Body of pancreas (tissue), 4 donors: ENCODE data around the gene GALNT15. TPM values are rescaled to one million over a fixed set of nuclear protein-coding genes. Genes with fewer than 3 reads are reported as not detected.
A peak's percentile ranks its signal among the peaks of the same experiment; 100 is the strongest.

Source experiments
- ATAC-seq: fragments of 150-250 bp; one replicate; pipeline ENCODE4 v1.9.1; 2016
- DNase-seq, 4 donors: peaks; one replicate each; pipeline ENCODE4 v3.0.0-alpha.2; 2019
- H3K27ac ChIP-seq, 4 donors: fragments of 200-600 bp; sonication (generic); 1 replicate in 3 of 4; 2 replicates in 1 of 4; pipeline versions ENCODE4 v1.5.1 to v1.6.1; 2016 to 2019; ENCODE audit warnings: mild to moderate bottlenecking in 1 of 4, mixed read lengths in 1 of 4, moderate library complexity in 1 of 4
- H3K27me3 ChIP-seq, 2 donors: fragments of 200-600 bp; sonication (generic); one replicate each; pipeline ENCODE4 v1.6.0; 2016; ENCODE audit warnings: mild to moderate bottlenecking in 1 of 2
- H3K36me3 ChIP-seq, 2 donors: fragments of 200-600 bp; sonication (generic); replicated peaks in 1 of 2; 2 replicates each; pipeline ENCODE4 v1.5.1; 2016; ENCODE audit warnings: low read depth in 2 of 2; ENCODE audit not compliant: insufficient read depth in 1 of 2
- H3K4me1 ChIP-seq: fragments of 200-600 bp; sonication (generic); one replicate; pipeline ENCODE4 v1.6.0; 2016
- H3K4me3 ChIP-seq, 2 donors: fragments of 200-600 bp; sonication (generic); 1 replicate in 1 of 2; 2 replicates in 1 of 2; pipeline ENCODE4 v1.5.1; 2016 to 2019
- H3K9me3 ChIP-seq, 3 donors: fragments of 200-600 bp; sonication (generic); 1 replicate in 2 of 3; 2 replicates in 1 of 3; pipeline ENCODE4 v1.5.1; 2016
- POLR2A ChIP-seq, 3 donors: fragments of 450-650 bp; IDR thresholded peaks; one replicate each; pipeline ENCODE4 v1.6.1; 2016; ENCODE audit warnings: antibody characterized with exemption in 3 of 3, mild to moderate bottlenecking in 2 of 3
- WGBS, 2 donors: methylation state at CpG; one replicate each; pipeline ENCODE4 v1.1.5; 2017; 5-methylcytosine and 5-hydroxymethylcytosine counted together
- intact Hi-C: fragments of 100-400 bp; cut with DNase I; formaldehyde crosslinking; loops from one replicate; pipeline ENCODE4 v1.15.1; 2023
- total RNA-seq, 2 donors: library from RNA; depleted of rRNA; stranded (reverse); fragments of >200 nt; gene quantifications; one replicate each; pipeline ENCODE4 v1.1.0, GENCODE V29; 2016
- TF ChIP-seq, protein P1 (sequence below), 7 experiments: fragments of 450-650 bp in 4 of 7; fragments of 200-600 bp in 3 of 7; sonication (generic) in 3 of 7; IDR thresholded peaks; one replicate each; pipeline ENCODE4 v1.5.1; 2016 to 2019; ENCODE audit warnings: antibody characterized with exemption in 7 of 7

Gene GALNT15
- total RNA-seq, 2 donors from 2014 or later, result 21.8 to 26.0 TPM

DNA sequence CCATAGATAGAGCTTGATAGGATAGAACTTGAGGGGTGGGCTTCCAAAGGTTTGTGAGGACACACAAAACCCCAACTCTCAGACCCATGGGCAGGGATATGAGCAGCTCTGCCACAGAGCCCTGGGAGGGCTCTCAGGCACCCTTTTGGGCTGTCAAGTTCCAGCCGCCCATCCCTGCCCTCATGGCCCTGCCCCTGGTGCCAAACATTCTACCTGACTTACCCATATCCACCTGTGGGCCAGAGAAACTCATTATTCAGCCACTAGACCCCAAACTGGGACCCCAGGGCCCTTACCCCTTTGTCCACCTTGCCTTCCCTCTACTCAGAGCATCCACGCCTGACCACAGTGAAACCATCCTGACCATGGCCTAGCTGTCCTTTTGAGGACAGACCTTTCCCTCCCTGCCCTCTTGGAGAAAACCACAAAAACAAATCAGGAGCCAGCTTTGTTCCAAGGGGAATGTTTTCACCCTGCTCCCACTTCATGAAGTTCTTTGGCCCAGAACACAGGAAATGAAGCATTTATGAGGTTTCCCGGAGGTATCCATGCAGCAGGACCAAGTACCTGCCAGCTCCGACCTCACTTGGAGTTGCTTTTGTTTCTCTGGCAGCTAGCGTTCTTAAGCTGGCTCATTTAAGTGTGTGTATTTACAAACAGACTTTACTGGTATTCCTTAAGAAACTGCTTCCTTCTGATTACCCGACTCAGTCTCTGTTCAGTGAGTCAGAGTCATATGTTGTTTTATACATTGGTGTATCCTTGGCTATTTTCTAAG, 34.2 kb upstream of the GALNT15 start:
- no peaks in the 10 kb centered on the region for H3K4me1 ChIP-seq
- H3K9me3 ChIP-seq, result no peaks in the 10 kb centered on the region
- H3K4me3 ChIP-seq, result no peak overlapping the region
- intact Hi-C loops, result no loop called here
- no peaks in the 10 kb centered on the region for H3K36me3 ChIP-seq
- ATAC-seq, result peak; percentile 42
- no peak for TF ChIP-seq POLR2A (IDR thresholded peaks at IDR 0.05)
- TF ChIP-seq, protein P1, sequence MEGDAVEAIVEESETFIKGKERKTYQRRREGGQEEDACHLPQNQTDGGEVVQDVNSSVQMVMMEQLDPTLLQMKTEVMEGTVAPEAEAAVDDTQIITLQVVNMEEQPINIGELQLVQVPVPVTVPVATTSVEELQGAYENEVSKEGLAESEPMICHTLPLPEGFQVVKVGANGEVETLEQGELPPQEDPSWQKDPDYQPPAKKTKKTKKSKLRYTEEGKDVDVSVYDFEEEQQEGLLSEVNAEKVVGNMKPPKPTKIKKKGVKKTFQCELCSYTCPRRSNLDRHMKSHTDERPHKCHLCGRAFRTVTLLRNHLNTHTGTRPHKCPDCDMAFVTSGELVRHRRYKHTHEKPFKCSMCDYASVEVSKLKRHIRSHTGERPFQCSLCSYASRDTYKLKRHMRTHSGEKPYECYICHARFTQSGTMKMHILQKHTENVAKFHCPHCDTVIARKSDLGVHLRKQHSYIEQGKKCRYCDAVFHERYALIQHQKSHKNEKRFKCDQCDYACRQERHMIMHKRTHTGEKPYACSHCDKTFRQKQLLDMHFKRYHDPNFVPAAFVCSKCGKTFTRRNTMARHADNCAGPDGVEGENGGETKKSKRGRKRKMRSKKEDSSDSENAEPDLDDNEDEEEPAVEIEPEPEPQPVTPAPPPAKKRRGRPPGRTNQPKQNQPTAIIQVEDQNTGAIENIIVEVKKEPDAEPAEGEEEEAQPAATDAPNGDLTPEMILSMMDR (IDR thresholded peaks at IDR 0.05), result no peak
- WGBS, 2 donors, result 74 to 81% methylated on average over 6 of the region's 6 CpGs
- H3K27ac ChIP-seq, result no peak overlapping the region
- no peaks in the 10 kb centered on the region for H3K27me3 ChIP-seq
- peak in 3 of 4 donors; percentile 10 to 16 (median 11) for DNase-seq

- intact Hi-C loops, result no loop called here
- TF ChIP-seq POLR2A (IDR thresholded peaks at IDR 0.05), result no peak
- TF ChIP-seq, protein P1 (IDR thresholded peaks at IDR 0.05), result no peak
- Histone ChIP-seq H3K27me3 (no peaks in the 10 kb centered on the region), H3K4me3 (no peak overlapping the region), H3K9me3 (no peaks in the 10 kb centered on the region), H3K27ac (no peak overlapping the region), H3K4me1 (no peaks in the 10 kb centered on the region), H3K36me3 (no peaks in the 10 kb centered on the region)
- 87 to 91% methylated on average over 2 of the region's 2 CpGs for WGBS, 2 donors
- no peak for ATAC-seq
- no peak for DNase-seq
Observed at GRCh38 chr3:16140894-16141285, 33.6 kb upstream of the GALNT15 start.

DNA sequence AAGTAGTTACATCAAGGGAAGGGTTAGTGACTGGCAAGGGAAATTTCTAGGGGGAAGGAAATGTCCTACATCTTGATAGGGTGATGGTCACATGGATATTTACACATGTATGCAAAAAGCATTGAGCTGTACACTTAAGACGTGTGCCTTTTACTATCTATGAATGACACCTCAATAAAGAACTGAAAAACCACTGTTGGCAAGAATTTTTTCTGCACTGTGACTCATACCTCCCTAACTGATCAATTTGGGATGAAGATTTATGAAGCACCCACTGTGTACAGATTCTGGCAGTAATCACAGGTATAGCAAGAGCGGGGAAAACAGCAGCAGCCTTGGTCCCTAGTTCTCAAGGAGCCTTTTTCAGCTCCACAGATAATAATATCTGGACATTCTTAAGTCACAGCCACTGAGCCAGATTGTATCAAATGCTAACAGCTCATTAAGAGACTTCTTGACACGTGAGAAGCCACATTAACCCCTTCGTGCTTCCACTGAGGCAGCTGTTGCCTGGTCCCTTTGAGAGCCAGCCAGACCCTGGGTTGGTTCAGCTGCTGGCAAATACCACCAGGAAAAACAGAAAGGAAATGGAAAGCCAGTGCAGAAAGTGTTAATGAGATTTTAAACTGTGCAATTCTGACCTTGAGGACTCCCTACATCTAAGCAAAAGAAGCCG, 32.0 kb upstream of the GALNT15 start:
- Histone ChIP-seq H3K27me3 (no peaks in the 10 kb centered on the region), H3K36me3 (no peaks in the 10 kb centered on the region), H3K9me3 (no peaks in the 10 kb centered on the region), H3K4me3 (no peak overlapping the region), H3K4me1 (no peaks in the 10 kb centered on the region), H3K27ac (no peak overlapping the region)
- ATAC-seq, result no peak
- 61 to 66% methylated on average over 5 of the region's 5 CpGs for WGBS, 2 donors
- no peak for DNase-seq
- TF ChIP-seq, protein P1 (IDR thresholded peaks at IDR 0.05), result no peak
- TF ChIP-seq POLR2A (IDR thresholded peaks at IDR 0.05), result no peak
- intact Hi-C loops, result no loop called here

- intact Hi-C loops, result no loop called here
Observed at GRCh38 chr3:16143861-16144447, 30.5 kb upstream of the GALNT15 start.

More at GRCh38 chr3:16143861-16144447, 30.5 kb upstream of the GALNT15 start:
- 23 to 26% methylated on average over 2 of the region's 2 CpGs for WGBS, 2 donors
- no peaks in the 10 kb centered on the region for H3K9me3 ChIP-seq
- DNase-seq (no peak), ATAC-seq (no peak)
- TF ChIP-seq POLR2A (IDR thresholded peaks at IDR 0.05), result no peak
- TF ChIP-seq, protein P1 (IDR thresholded peaks at IDR 0.05), result no peak
- no peaks in the 10 kb centered on the region for H3K36me3 ChIP-seq
- no peaks in the 10 kb centered on the region for H3K27me3 ChIP-seq
- no peak overlapping the region for H3K4me3 ChIP-seq
- no peak overlapping the region for H3K27ac ChIP-seq
- no peaks in the 10 kb centered on the region for H3K4me1 ChIP-seq
